GM19455 (cell line): ENCODE data around the gene SYT3.

Experiments used
- ATAC-seq: cut with Tn5 transposase; IDR thresholded peaks from one replicate; pipeline ENCODE4 v1.9.1; 2021; ENCODE audit not compliant: unreplicated experiment

The SYT3 gene

DNA sequence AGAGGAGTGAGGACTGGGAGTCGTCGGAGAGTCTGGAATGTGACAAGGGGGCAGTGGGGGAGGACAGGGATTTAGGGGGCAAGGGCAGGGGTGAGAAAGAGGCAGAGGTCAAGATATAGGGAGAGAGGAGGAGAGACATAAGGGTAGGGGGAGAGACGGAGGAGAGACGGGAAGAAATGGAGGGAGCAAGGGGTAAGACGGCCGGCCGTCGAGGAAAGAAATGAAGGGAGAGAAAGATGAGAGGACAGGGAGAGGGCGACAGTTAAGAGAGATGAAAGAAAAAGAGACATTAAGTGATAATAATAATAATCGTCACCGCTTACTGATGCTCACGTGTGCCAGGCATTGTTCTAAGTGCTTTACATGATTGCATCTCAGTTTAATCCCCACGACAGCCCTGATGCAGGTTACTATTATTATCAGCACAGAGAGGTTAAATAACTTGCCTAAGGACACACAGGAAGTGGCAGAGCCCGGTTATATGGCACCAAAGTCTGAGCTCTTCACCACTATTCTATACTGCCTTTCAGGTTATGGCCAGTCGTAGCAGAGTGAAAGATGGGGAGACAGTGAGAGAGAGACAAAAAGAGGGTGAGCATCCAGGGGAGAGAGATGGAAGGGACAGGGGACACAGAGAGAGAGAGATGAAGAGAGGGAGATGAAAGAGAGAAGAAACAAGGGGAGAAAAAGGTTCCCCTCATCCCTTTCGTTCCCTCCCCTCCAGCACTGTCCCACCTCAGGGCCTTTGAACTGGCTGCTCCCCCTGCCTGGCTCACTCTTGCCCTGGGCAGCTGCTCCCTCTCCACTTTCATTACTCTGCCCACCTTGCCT, 23.2 kb upstream of the SYT3 start:
- no peak for ATAC-seq

DNA sequence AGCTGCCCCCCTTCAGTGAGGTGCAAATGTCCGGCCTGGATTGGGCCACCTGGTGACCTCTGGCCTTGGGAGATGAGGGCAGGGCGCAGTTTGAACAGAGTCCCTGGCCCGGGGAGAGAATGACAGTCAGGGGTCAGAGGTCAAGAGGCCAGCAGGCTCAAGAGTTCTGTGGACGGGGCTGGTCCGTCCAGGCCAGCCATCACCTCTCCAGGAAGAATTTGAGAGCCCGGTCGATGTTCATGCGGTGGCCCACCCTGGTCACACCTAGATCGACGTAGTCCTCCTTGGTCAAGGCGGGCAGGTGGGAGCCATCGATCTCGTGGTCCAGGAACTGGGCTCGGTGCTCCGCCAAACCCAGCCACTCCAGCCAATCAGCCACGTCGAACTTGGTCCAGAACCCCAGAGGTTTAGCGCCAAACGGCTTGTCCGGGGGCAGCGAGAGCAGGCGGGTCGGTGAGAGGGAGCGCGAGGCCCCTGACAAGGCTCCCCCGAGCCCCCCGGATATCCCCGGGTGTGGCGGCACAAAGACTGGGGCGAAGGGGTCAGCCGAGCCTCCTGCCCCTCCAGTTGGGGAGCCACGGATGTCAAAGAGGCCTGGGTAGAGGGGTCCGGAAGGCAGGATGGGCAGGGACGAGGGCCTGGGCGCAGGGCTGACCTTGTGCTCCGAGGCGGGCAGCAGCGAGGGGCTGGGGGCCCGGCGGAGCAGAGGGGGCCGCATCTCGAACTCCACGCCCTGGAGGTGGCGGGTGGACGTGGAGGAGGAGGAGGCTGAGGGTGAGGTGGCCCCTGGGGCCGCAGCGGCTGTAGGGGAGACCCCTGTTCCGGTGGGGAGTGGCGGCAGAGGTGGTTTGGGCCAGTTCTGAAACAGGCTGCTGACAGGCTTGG, 22.3 kb upstream of the SYT3 start:
- no peak for ATAC-seq

DNA sequence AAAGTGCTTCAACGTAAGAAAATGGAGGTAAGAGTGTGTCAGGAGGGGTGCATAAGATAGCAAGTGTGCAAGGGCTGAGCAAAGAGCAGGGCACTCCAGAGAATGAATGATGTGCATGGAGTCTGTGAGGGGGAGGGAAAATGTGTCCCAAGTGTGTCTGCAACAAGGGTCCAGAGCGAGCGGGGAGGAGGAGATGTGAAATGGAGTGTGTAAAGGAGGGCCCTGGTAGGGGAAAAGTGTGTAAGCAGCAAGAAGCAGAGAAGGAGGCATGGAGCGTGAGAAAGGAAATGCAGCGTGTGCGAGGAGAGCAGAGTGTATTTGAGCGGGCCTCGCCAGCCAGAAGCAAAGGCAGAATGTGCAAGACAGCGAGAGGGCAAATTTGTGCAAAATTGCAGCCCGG, 21.3 kb upstream of the SYT3 start:
- ATAC-seq, result no peak

DNA sequence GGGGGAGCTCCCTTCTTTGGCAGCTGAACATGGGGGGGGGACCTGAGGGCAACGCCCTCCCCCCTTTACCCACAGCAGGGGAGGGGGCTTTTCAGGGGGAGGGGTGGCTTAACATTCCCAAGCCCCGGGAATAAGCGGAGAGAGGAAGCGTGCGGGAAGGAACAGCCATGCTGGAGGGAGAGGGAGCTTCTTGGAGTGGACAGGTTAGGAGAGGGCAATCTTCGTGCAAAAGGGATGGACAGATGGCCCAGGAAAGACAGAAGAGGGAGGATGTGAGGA, 20.3 kb upstream of the SYT3 start:
- ATAC-seq, result no peak

DNA sequence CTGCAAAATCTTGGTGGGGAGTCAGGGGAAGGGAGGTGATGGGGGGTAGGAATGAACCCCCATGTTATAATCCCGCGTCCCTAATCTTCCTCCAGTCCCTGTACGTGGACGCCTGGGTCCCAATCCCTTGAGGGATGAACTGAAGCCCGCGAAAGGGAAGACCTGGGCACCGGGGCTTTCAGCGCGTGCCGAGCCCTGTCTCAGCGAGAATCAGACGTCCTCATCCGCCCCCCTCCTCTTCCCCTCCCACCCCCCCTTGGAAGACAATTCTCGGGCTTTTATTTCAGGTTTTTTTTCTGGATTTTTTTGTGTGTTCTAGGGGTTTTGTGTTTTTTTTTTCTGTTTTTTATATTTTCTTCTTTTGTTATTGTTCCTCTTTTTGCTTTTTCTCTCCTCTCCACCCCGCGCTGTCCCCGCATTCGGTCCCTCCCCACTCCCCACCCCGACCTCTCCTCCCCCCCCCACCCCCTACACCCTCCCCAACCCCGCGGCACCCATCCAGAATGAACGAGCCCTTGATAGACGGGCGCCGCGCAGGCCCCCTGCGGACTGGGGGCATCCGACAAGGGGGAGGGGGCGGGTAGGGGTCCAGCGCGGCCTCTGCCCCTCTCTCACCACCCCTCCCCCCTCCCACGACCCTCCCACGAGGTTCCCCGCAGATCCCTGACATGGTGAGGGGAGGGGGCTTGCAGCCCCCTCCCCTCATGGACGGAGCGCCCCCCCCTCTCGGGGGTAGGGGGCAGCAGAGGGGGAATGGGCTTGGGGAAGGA, 19.8 kb upstream of the SYT3 start:
- no peak for ATAC-seq

DNA sequence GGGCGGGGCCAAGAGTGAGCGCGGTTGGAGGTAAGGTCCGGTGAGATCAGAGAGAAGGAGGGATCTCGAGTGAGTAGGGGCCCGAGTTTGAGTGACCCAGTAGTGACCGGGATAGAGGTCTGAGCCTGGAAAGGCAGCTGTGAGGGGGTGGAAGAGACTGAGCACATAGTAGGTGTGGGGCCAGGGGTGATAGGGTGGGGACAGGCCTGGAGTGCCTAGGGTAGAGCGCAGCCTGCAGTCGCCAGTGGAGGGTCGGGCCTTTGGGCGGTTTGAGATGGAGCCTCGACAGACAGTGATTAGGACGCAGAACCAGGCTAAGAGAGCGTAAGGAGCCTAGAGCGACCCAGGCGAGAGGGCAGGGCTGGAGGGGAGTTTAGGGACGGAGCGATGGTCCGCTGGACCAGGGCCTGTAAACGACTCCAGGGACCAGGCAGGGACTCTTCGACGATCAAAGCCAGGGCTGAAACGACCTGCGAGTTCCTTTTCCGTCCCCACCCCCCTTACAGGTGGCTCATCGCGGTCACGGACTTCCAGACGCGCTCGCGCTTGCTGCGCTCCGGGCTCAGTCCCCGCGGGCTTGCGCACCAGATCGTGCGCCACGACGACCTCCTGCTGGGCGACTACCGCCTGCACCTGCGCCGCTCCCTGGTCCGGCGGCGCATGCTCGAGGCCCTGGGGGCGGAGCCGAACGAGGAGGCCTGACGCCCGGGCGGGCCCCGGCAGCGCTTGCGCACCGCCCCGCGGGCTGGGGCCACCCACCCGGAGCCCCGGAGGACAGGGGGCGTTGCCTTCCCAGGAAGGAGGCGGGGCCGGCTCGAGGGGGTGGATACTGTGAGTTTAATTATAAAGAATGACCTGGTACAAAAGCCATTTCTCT, 19.0 kb upstream of the SYT3 start:
- no peak for ATAC-seq

DNA sequence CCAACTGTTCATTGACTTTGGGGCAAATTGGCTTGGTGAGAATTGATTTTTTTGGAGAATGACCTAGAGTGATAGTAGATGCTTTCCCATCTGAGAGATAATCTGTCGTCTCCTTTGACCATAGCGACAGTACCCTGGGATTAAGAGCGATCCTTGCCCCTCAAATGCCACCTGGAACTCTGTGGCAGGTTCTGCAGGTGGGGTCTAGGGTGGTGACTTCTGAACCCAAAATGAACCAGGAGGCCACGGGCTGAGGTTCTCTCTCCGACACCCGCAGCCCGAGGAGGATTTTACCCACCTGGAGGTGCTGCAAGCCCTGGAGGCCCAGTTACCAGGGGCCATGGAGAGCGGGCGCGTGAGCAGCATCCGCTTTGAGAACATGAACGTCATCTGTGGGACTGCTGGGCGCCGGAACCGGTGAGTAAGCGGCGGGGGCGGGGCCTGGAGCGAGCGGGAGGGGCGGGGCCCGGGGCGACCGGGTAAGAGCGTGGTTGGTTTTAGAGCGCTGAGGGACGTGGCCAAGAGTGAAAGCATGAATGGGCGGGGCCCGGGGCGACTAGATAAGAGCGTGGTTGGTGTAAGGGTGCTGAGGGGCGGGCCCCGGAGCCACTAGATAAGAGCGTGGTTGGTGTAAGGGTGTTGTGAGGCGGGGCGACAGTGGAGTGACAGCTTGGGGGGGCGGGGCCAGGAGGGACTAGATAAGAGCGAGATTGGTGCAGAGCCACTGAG, 18.2 kb upstream of the SYT3 start:
- ATAC-seq, result no peak

DNA sequence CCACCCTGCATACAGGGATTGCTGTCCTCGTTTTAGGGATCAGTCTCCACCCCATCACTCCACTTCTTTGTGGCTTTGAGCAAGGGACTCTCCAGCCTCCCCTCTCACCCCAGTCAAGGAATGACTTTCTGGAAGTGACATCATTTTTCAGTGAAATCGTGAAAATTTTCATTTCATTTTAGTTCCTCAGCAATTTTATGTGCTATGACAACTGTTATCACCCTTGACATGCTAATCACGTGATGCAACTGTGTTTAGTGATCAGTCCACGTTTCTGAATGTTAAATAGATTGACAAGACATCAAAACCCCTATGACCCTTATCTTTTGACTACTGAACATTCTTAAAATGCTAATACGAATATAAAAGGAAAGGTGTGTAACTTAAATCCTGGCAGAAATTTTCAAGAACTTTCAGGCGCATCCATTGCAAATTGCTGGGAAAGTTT, 17.6 kb upstream of the SYT3 start:
- no peak for ATAC-seq

DNA sequence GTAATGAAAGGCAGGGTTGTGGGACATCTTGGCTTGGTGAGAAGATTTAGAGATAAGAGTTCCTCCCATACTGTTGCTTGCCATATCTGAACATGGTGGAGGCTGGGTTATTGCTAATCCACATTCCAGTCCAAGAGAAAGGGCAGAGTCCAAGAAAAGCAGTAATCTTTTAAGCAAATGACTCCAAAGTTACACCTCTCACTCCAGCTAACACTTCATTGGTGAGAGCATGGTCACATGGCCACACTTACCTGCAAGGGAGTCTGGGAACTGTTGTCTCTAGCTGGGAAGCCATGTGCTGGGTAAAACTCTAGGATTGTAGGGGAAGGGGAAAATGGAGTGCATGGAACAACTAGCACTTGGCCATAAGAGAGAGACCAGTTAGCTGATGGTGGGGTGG, 15.2 kb upstream of the SYT3 start:
- no peak for ATAC-seq

DNA sequence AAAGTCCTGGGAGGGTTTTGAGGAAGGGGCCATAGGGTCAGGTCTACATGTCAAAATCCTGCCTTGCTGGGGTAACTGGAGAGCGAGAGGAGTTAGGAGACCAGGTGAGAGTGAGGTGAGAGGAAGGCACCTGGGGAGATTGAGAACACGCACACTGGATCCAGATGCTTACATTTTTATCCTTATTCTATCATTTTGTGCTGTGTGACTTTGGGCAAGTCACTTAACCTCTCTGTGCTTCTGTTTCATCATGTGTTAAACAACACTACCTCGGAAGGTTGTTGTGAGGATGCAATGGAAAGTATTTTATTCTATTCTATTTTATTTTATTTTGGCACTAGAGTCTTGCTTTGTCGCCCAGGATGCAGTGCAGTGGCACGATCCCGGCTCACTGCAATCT, 13.0 kb upstream of the SYT3 start:
- no peak for ATAC-seq

DNA sequence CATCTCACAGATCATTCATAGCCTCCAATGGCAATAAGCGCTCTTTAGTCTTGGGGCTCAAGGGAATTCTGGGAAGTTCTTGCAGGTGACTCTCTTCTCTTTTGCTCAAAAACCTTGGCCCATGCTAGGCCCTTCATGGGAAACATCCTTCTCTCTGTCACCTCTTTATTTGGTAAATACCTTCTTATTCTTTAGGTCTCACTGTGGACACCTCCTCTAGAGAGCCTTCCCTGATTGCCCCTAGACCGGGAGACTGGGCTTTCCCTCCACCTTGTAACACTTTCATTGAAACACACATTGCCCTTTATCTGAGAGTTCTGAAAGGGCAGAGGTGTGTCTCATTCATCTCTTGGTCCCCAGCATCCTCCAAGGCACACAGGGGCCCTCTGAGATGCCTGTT, 11.5 kb upstream of the SYT3 start:
- ATAC-seq, result no peak

DNA sequence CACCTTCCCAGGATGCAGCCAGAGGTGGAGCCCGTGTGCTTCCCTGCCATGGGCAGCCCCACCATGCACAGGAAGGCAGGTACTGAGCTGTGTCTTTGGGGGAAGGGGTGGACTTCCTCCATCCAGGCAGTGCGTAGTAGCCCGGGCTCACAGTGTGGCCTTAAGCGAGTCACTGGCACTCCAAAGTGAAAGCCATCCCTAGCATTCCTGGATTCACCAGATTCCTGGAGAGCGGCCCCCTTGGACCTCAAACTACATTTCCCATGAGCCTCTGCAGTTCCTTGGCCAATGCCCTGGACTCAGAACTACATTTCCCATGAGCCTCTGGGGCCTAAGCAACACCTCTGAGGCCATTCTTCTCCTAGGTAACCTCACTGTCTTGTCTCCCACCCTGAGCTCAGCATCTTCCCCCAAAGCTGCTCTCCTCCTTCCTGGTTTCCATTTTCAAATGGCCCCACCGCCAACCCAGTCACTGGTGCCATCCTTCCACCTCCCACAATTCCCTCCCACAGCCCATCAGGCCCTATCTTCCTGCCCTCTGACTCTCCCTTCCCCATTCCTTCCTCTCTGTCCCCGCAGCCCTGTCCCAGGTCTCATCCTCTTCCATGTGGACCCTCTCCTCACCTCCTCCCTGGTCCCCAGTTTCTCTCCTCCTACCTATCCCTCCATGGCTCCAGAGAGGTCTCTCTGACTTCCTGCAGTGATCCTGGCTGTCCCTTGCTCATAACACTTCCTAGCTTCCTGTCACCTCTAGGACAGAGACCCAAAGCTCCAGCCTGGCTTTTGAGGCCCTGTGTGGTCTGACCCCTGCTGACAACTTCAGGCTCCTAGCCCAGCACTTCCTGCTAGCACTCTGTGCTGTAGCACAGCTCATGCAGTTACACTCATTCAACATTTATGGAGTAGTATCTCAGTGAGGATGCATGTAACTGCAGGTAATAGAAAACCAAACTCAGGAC, 10.0 kb upstream of the SYT3 start, which contains the start of gene C19orf81:
Gene C19orf81 (plus strand): TSS at position 13 of the 959 bp plus-strand sequence. CDS start 0 bp downstream, at position 13.
- ATAC-seq, result no peak

DNA sequence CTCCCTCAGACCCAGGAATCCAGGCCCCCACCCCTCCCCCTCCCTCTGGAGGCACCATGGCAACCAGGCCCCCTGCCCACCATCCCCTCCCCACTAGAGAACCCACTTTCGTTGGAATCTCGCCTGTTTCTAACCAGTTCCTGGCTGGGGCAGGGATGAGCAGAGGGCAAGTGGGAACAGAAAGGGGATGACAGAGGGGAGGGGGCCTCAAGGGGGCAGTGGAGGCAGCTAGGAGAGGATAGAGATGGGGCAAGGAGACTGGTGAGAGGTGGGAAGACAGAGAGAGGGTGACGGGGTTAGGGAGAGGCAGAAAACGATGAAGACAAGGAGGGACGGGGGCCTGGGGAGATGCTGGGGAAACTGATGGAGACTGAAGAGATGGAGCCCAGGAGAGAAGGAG, 9.0 kb upstream of the SYT3 start:
- ATAC-seq, result no peak

DNA sequence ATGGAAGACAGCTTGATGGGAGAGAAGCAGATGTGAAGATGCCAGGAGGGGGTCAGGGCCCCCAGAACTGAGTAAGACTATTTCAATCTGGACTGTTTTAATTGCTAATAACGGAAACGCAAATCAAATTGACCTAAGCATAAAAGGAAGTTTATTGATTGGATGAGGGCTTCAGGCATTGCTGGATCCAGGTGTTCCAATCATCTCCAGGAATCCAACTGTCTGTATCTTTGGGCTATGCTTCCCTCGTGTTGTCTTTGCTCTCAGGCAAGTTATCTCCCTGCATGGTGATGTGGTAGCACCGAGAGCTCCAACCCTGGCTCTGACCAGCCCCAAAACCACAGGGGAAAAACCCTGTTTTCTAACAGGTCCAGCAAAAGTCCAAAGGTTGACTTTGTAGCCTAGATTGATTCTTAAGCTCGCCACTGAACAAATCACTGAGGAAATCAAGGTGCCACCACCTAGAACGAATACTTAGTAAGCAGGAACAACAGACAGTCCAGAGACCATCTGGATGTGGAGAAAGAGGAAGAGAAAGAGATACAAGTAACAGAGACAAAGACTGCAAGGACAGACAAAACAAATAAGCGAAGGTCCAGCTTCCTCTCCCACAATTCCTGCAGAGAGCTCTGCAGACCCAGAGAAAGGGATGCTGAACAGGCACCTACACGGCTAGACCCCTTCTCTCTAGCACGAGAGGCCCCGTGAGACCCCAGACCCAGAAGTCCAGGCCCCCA, 8.4 kb upstream of the SYT3 start:
- ATAC-seq, result no peak

DNA sequence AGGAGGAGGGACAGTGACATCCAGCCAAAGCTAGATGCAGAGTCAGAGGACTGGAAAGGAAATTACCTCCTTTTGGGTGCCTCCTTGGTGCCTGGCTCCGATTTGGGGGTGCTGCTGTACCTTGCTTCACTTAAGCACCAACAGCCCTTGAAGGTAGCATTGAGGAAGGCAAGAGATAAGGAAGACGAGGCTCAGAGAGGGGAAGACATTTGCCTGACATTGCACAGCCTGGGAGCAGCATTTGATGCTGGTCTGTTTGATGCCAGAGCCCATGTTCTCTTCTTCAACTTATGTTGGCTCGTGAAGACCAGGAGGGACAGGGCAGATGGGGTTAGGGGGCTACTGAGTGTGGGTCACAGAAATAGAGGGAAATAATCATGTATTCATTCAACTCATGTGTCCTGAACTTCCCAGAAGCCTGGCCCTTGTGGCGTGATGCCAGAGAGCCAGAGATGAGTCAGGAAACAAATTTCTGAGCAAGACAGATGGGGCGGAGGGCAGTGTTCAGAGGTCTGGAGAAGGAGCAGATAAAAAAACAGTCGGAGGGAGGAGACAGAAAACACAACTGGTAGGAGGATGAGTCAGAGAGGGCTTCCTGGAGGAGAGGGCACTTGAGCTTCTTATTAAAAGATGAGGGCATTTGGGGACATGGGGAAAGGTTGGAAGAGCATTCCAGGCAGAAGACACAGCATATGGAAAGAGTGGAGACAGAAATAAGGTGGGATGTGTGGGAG, 6.6 kb upstream of the SYT3 start:
- no peak for ATAC-seq

DNA sequence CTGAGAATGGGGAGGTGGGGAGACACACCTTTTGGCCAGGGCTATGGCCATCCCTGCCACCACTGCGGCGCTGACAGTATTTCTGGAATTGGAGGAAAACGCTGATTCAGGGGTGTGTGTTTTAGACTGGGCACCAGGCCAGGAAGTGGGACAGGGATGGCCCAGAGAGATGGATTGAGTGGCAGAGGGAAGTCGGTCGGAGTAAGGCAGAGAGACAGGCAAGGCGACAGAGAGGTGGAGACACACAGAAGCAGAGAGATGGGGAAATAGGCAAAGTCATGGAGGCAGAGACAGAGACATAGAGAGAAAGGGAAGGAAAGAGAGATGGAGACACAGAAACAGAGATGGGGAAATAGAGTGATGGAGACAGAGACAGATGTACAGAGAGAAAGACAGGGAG, 5.4 kb upstream of the SYT3 start:
- ATAC-seq, result no peak

DNA sequence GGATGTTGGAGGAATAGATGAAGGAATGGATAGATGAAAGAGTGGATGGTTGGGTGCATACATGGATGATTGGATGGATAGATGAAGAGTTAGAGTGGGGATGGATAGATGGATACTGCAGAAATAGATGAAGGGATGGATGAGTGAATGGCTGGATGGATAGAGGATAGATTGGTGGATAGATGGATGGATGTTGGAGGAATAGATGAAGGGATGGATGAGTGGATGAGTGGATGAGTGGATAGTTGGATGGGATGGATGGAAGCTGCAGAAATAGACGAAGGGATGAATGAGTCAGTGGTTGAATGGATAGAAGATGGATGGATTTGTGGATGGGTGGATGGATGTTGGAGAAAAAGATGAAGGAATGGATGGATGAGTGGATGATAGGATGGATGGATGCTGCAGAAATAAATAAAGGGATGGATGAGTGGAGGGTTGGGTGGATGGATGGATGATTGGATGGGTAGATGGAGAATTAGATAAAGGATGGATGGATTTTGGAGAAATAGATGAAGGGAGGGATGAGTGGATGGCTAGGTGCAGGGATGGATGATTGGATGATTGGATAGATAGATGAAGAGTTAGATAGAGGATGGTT, 4.7 kb upstream of the SYT3 start:
- no peak for ATAC-seq
